Tibial nerve (tissue), 4 donors: Measurements from ENCODE around the gene PIK3C2B. TPM values are rescaled to one million over a fixed set of nuclear protein-coding genes. Genes with fewer than 3 reads are reported as not detected.
A peak's percentile ranks its signal among the peaks of the same experiment; 100 is the strongest.

ENCODE experiments used
- DNase-seq, 2 donors: peaks; one replicate each; pipeline ENCODE4 v3.0.0-alpha.2; 2019; ENCODE audit warnings: low spot score in 2 of 2
- H3K27ac ChIP-seq, 4 donors: fragments of 200-600 bp; sonication (generic) in 3 of 4; one replicate each; pipeline ENCODE4 v1.5.1; 2017 to 2019; ENCODE audit warnings: mild to moderate bottlenecking in 1 of 4
- H3K27me3 ChIP-seq, 2 donors: fragments of 200-600 bp; sonication (generic) in 1 of 2; one replicate each; pipeline versions ENCODE4 v1.5.1 to v1.6.0; 2017 to 2019
- H3K36me3 ChIP-seq, 3 donors: fragments of 200-600 bp; sonication (generic); one replicate each; pipeline ENCODE4 v1.5.1; 2018 to 2019
- H3K4me1 ChIP-seq, 4 donors: fragments of 200-600 bp; sonication (generic) in 3 of 4; one replicate each; pipeline ENCODE4 v1.5.1; 2017 to 2019
- H3K4me3 ChIP-seq, 4 donors: fragments of 200-600 bp; sonication (generic) in 3 of 4; one replicate each; pipeline ENCODE4 v1.5.1; 2017 to 2019; ENCODE audit warnings: mild to moderate bottlenecking in 1 of 4, moderate library complexity in 1 of 4
- H3K9me3 ChIP-seq, 4 donors: fragments of 200-600 bp; sonication (generic) in 3 of 4; one replicate each; pipeline ENCODE4 v1.5.1; 2017 to 2019
- EP300 ChIP-seq, 2 donors: sonication (generic); formaldehyde crosslinking; IDR thresholded peaks; one replicate each; pipeline ENCODE4 v1.6.1; 2017; ENCODE audit warnings: antibody characterized with exemption in 2 of 2, mild to moderate bottlenecking in 1 of 2
- POLR2A ChIP-seq, 2 donors: fragments of 450-650 bp; IDR thresholded peaks; one replicate each; pipeline ENCODE4 v1.6.1; 2017; ENCODE audit warnings: antibody characterized with exemption in 2 of 2, mild to moderate bottlenecking in 2 of 2, moderate library complexity in 2 of 2
- WGBS, 2 donors: methylation state at CpG; one replicate each; pipeline ENCODE4 v1.1.5; 2018; 5-methylcytosine and 5-hydroxymethylcytosine counted together
- total RNA-seq, 4 donors: library from RNA; depleted of rRNA; stranded (reverse); fragments of >200 nt; gene quantifications; one replicate each; pipeline ENCODE4 v1.1.0, GENCODE V29; 2016
- TF ChIP-seq, protein P1 (sequence below), 5 experiments: fragments of 200-600 bp in 3 of 5; fragments of 450-650 bp in 2 of 5; sonication (generic) in 3 of 5; IDR thresholded peaks; one replicate each; pipeline ENCODE4 v1.5.1; 2016 to 2019; ENCODE audit warnings: antibody characterized with exemption in 5 of 5, mild to moderate bottlenecking in 3 of 5, moderate library complexity in 2 of 5

Gene PIK3C2B
- total RNA-seq, 4 donors from 2014 or later, result 18.0 to 67.2 (median 32.5) TPM

DNA sequence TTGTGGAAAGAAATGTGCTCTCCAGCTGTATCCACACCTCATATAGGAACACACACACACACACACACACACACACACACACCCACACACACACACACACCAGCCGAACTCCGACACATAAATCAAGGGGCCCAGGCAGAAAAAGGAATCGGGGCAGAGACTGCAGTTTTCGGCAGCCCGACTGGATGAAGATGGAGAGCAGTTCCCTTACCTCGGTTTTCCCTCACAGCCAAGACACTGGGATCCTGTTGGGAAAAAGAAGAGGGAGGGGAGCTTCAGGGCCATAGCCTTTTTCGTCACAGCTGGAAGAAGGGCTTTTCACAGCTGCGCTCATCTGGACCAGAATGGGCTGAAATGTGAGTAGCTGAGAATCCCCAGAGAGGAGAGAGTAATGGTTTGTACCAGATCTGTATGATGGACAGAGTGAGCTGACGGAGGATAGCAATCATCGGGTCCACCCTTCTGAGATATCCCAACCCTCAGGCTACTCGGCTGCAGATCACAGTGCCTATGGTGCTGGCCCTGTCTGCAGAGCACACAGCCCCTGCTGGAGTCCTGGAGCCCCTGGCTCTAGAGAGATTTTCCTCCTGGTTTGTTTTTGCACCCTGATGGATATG, 37.7 kb downstream of the PIK3C2B start:
- peak in 1 of 2 donors; percentile 45 for DNase-seq
- no peaks in the 10 kb centered on the region for H3K9me3 ChIP-seq
- no peaks in the 10 kb centered on the region for H3K27me3 ChIP-seq
- TF ChIP-seq EP300 (IDR thresholded peaks at IDR 0.05), result peak in 1 of 2 donors; percentile 41
- TF ChIP-seq, protein P1, sequence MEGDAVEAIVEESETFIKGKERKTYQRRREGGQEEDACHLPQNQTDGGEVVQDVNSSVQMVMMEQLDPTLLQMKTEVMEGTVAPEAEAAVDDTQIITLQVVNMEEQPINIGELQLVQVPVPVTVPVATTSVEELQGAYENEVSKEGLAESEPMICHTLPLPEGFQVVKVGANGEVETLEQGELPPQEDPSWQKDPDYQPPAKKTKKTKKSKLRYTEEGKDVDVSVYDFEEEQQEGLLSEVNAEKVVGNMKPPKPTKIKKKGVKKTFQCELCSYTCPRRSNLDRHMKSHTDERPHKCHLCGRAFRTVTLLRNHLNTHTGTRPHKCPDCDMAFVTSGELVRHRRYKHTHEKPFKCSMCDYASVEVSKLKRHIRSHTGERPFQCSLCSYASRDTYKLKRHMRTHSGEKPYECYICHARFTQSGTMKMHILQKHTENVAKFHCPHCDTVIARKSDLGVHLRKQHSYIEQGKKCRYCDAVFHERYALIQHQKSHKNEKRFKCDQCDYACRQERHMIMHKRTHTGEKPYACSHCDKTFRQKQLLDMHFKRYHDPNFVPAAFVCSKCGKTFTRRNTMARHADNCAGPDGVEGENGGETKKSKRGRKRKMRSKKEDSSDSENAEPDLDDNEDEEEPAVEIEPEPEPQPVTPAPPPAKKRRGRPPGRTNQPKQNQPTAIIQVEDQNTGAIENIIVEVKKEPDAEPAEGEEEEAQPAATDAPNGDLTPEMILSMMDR (IDR thresholded peaks at IDR 0.05), result no peak
- peak overlapping the region in 1 of 4 donors; percentile 48 for H3K27ac ChIP-seq
- 43 to 46% methylated on average over 11 of the region's 11 CpGs for WGBS, 2 donors
- peaks cover 0 to 82% (median 3%) of the 10 kb centered on the region in 3 donors for H3K36me3 ChIP-seq
- H3K4me3 ChIP-seq, result no peak overlapping the region
- peaks cover 0 to 24% (median 9%) of the 10 kb centered on the region in 4 donors for H3K4me1 ChIP-seq

DNA sequence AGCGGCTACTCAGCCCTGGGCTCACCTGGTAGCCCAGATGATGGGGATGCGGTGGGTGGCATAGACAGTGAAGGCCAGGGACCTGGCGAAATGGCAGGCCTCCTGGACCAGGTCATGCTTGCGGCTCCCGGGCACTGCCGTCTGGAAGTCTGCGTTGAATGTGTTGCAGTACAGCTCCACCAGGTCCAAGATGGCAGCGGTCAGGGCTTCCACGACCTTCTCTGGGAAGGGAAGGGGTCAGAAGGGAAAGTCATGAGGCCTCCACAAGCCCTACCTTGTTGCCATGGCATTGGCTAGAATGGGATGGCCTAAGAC, 38.8 kb downstream of the PIK3C2B start:
- Histone ChIP-seq H3K4me1 (peaks cover 0 to 21% (median 6%) of the 10 kb centered on the region in 4 donors), H3K36me3 (peaks cover 0 to 81% (median 3%) of the 10 kb centered on the region in 3 donors), H3K4me3 (no peak overlapping the region), H3K27ac (no peak overlapping the region), H3K27me3 (no peaks in the 10 kb centered on the region), H3K9me3 (no peaks in the 10 kb centered on the region)
- DNase-seq, result no peak
- 90 to 94% methylated on average over 5 to 9 of the region's 9 CpGs for WGBS, 2 donors
- TF ChIP-seq, protein P1 (IDR thresholded peaks at IDR 0.05), result no peak
- TF ChIP-seq EP300 (IDR thresholded peaks at IDR 0.05) (no peak), POLR2A (IDR thresholded peaks at IDR 0.05) (no peak)

DNA sequence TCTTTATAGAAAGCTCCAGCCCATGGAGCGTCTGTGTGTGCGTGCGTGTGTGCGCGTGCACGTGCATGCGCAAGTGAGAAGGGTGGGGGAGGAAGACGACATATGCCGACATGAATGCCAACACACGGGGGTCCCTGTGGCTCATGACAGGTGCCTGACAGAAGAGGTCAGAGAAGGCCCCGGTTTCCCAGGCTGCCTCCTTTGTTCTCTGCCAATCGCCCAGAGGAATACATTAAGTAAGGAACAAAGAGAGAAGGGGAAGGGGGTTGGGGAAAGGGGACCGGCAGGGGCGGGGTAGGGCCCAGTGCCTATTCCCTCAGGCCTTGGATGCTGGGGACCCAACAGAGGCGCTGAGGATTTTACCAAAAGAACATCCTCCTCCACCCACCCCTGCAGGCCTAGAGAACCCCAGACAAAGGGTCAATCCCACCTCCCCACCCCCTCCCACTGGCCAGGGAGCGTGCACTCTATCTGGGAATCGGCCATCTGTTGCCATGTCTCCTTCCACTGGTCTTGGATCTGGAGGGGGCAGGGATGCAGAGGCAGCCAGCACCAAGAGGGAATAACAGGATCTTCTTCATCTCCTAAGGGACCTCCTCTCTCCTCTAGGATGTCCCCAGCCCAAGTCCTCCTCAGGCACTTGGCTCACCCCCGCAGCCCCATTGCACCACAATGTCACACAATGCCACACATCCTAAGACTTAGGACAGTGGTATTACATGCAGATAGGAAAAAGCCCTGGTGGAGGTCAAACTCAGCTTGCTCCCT, 39.4 kb downstream of the PIK3C2B start:
- H3K27me3 ChIP-seq, result no peaks in the 10 kb centered on the region
- H3K9me3 ChIP-seq, result no peaks in the 10 kb centered on the region
- H3K4me3 ChIP-seq, result no peak overlapping the region
- H3K4me1 ChIP-seq, result peaks cover 0 to 18% (median 6%) of the 10 kb centered on the region in 4 donors
- TF ChIP-seq EP300 (IDR thresholded peaks at IDR 0.05) (no peak), POLR2A (IDR thresholded peaks at IDR 0.05) (no peak)
- TF ChIP-seq, protein P1 (IDR thresholded peaks at IDR 0.05), result no peak
- H3K36me3 ChIP-seq, result peaks cover 0 to 81% (median 3%) of the 10 kb centered on the region in 3 donors
- no peak for DNase-seq
- H3K27ac ChIP-seq, result no peak overlapping the region
- 70 to 71% methylated on average over 16 to 18 of the region's 18 CpGs for WGBS, 2 donors

DNA sequence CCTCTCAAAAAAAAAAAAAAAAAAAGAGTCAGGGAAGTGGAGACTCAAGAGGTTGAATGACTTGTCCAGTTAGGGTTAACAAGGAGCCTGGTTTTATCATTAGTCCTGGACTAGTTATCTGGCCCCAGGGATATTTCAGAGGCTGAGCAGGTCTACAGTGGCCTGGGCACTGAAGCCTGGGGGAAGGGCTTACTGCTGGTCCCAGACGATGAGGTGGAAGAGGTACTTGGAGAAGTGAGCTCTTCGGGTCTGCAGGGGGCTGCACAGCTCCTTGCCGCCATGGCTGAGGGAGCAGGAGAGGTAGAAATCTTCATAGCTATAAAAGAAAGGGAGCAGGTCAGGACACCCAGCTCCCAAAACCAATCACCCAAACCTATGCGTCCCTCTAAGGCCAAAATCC, 40.1 kb downstream of the PIK3C2B start:
- no peak for DNase-seq
- 85 to 94% methylated on average over 4 of the region's 4 CpGs for WGBS, 2 donors
- peaks cover 0 to 81% (median 3%) of the 10 kb centered on the region in 3 donors for H3K36me3 ChIP-seq

More for the DNA sequence above, 40.1 kb downstream of the PIK3C2B start:
- Histone ChIP-seq H3K9me3 (no peaks in the 10 kb centered on the region), H3K27ac (no peak overlapping the region), H3K4me1 (peaks cover 0 to 15% (median 10%) of the 10 kb centered on the region in 4 donors), H3K4me3 (no peak overlapping the region), H3K27me3 (no peaks in the 10 kb centered on the region)
- TF ChIP-seq POLR2A (IDR thresholded peaks at IDR 0.05) (no peak), EP300 (IDR thresholded peaks at IDR 0.05) (no peak)
- TF ChIP-seq, protein P1 (IDR thresholded peaks at IDR 0.05), result no peak
